ENCODE data around the gene PCP2. TPM values are rescaled to one million over a fixed set of nuclear protein-coding genes. Genes with fewer than 3 reads are reported as not detected.

PCP2 gene
- total RNA-seq, 2 donors from 2014 or later = not detected

GRCh38 chr19:7622933-7623685 lies 10.4 kb downstream of the PCP2 start:
- no peak overlapping the region for H3K27ac ChIP-seq
- H3K36me3 ChIP-seq (replicated peaks in 1 of 2; ENCODE audit: insufficient read depth in 1 of 2, low read depth in 2 of 2) = peaks cover 9 to 32% of the 10 kb centered on the region in 2 donors
- ATAC-seq = no peak
- TF ChIP-seq POLR2A (IDR thresholded peaks at IDR 0.05) = no peak
- no peak for TF ChIP-seq CTCF (IDR thresholded peaks at IDR 0.05)
- peak in 1 of 4 donors; percentile 13 for DNase-seq
- no peaks in the 10 kb centered on the region for H3K9me3 ChIP-seq
- H3K4me1 ChIP-seq = peaks cover 34% of the 10 kb centered on the region
- intact Hi-C loops (cut with DNase I) = no loop called here
- no peak overlapping the region for H3K4me3 ChIP-seq
- 79 to 82% methylated on average over 13 to 16 of the region's 16 CpGs for WGBS, 2 donors
- no peaks in the 10 kb centered on the region for H3K27me3 ChIP-seq

- peak overlapping the region; percentile 97 to 100 (median 100) for H3K27ac ChIP-seq
- intact Hi-C loops (cut with DNase I) = no loop called here
These were observed 12.8 kb downstream of the PCP2 start for GRCh38 chr19:7620442-7621412.

GRCh38 chr19:7619671-7620441 lies 13.7 kb downstream of the PCP2 start:
- WGBS, 2 donors = 58 to 78% methylated on average over 4 to 46 of the region's 48 CpGs
- no peak overlapping the region for H3K4me3 ChIP-seq
- ATAC-seq = peak; percentile 4
- H3K9me3 ChIP-seq = no peaks in the 10 kb centered on the region
- peaks cover 36% of the 10 kb centered on the region for H3K4me1 ChIP-seq
- peaks cover 9 to 30% of the 10 kb centered on the region in 2 donors for H3K36me3 ChIP-seq (replicated peaks in 1 of 2; ENCODE audit: insufficient read depth in 1 of 2, low read depth in 2 of 2)
- TF ChIP-seq CTCF (IDR thresholded peaks at IDR 0.05) (no peak), POLR2A (IDR thresholded peaks at IDR 0.05) (no peak)
- H3K27ac ChIP-seq = peak overlapping the region; percentile 97 to 100 (median 100)
- H3K27me3 ChIP-seq = no peaks in the 10 kb centered on the region
- DNase-seq = peak; percentile 65 to 81 (median 68)
- intact Hi-C loops (cut with DNase I) = no loop called here

More at GRCh38 chr19:7620442-7621412, 12.8 kb downstream of the PCP2 start:
- peaks cover 36% of the 10 kb centered on the region for H3K4me1 ChIP-seq
- H3K27me3 ChIP-seq = no peaks in the 10 kb centered on the region
- no peak for TF ChIP-seq POLR2A (IDR thresholded peaks at IDR 0.05)
- TF ChIP-seq CTCF (IDR thresholded peaks at IDR 0.05) = no peak
- DNase-seq = peak in 1 of 4 donors; percentile 29
- 94 to 98% methylated on average over 16 to 54 of the region's 57 CpGs for WGBS, 2 donors
- no peaks in the 10 kb centered on the region for H3K9me3 ChIP-seq
- H3K4me3 ChIP-seq = no peak overlapping the region
- ATAC-seq = no peak
- peaks cover 9 to 33% of the 10 kb centered on the region in 2 donors for H3K36me3 ChIP-seq (replicated peaks in 1 of 2; ENCODE audit: insufficient read depth in 1 of 2, low read depth in 2 of 2)

- intact Hi-C loops (cut with DNase I) = no loop called here
- WGBS, 2 donors = 25 to 32% methylated on average over 4 to 17 of the region's 21 CpGs
- Histone ChIP-seq H3K4me3 (no peak overlapping the region), H3K4me1 (peaks cover 36% of the 10 kb centered on the region), H3K27me3 (no peaks in the 10 kb centered on the region), H3K27ac (peak overlapping the region; percentile 97 to 100 (median 100)), H3K9me3 (no peaks in the 10 kb centered on the region), H3K36me3 (replicated peaks in 1 of 2; ENCODE audit: insufficient read depth in 1 of 2, low read depth in 2 of 2) (peaks cover 9 to 30% of the 10 kb centered on the region in 2 donors)
- peak; percentile 95 to 98 (median 97) for DNase-seq
- ATAC-seq = peak; percentile 92
- TF ChIP-seq POLR2A (IDR thresholded peaks at IDR 0.05) = peak; percentile 95
- peak in 2 of 7 experiments; percentile 13 to 14 for TF ChIP-seq CTCF (IDR thresholded peaks at IDR 0.05)
These were observed 14.6 kb downstream of the PCP2 start for GRCh38 chr19:7618771-7619510.

Data from body of pancreas (tissue), 4 donors.